Astrocyte of the spinal cord (primary cell): ENCODE data around the gene LPP.
A peak's percentile ranks its signal among the peaks of the same experiment; 100 is the strongest.

Experiments
- DNase-seq: peaks from one replicate; pipeline ENCODE4 v3.0.0; 2011; ENCODE audit warnings: low read depth, low spot score
- H3K4me3 ChIP-seq: 2 replicates; pipeline ENCODE4 v1.5.1; 2011; ENCODE audit warnings: low read depth, mild to moderate bottlenecking, low read length, moderate library complexity
- in situ Hi-C: cut with HindIII; loops from 2 replicates; pipeline ENCODE4 v1.10.0; 2017; ENCODE audit warnings: low sequenced_read_pairs
- TF ChIP-seq, protein P1 (sequence below): IDR thresholded peaks from 2 replicates; pipeline ENCODE4 v1.5.1; 2012; ENCODE audit warnings: low read depth, mild to moderate bottlenecking, low read length, inconsistent platforms

Gene LPP

DNA sequence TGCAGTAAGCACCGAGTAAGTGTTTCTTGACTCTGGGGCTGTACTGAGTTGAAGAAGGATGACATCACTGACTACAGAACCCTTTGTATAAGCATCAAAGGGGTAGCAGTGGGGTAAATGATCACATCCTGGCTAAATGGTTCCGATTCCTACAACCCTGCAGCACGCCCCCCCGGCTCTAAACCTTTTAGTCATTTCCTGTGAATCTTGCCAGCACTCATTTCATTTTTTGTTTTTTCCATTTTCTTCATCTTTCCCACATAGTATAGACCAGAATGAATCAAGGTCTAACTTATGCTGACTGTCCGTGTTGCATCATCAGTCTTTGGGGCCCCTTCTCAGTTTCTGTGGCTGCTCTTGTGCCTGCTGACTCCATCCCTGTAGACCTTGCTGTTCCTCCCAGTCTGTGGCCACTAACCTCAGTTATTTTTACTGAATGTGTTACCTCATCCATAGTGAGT, 634.7 kb downstream of the LPP start:
- in situ Hi-C loops, result no loop called here
- TF ChIP-seq, protein P1, sequence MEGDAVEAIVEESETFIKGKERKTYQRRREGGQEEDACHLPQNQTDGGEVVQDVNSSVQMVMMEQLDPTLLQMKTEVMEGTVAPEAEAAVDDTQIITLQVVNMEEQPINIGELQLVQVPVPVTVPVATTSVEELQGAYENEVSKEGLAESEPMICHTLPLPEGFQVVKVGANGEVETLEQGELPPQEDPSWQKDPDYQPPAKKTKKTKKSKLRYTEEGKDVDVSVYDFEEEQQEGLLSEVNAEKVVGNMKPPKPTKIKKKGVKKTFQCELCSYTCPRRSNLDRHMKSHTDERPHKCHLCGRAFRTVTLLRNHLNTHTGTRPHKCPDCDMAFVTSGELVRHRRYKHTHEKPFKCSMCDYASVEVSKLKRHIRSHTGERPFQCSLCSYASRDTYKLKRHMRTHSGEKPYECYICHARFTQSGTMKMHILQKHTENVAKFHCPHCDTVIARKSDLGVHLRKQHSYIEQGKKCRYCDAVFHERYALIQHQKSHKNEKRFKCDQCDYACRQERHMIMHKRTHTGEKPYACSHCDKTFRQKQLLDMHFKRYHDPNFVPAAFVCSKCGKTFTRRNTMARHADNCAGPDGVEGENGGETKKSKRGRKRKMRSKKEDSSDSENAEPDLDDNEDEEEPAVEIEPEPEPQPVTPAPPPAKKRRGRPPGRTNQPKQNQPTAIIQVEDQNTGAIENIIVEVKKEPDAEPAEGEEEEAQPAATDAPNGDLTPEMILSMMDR, result no peak
- peak; percentile 98 for DNase-seq
- no peak overlapping the region for H3K4me3 ChIP-seq

DNA sequence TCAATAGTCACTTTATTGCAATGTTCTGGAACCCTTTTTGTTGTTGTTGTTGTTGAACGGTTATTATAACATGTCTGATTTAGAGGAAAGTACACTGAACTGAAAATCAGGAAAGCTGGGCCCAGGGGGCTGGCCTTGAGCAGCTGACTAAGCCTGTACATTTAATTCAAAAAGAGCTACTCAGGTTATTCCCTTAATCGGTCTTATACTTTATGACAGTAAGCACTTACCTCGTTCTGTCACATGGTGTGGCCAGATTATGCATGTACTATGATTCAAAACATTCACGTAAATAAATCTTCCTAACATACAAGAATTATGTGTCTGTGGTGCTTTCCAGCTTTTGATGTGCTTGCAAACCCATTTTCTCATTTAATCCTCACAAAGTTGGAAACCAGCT, 635.3 kb downstream of the LPP start:
- in situ Hi-C loops, result no loop called here
- DNase-seq, result no peak

DNA sequence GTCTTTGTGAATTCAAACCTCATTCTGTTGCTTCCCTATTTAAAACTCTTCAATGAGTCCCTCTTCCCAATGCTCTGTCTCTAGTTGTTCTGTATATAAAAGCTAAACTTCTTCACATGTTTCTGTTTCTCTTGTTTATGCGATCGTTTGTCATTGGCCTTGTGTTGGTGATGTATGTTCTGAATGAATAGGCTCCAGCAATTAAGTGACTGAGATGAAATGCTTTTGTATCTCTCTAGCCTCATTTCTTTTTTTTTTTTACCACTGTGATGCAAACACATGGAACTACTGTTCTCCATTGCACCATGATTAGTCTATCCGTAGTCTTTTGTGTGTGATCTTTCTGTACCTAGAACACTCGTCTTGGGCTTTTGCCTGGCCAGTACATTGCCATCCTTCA, 637.4 kb downstream of the LPP start:
- DNase-seq, result no peak
- no peak overlapping the region for H3K4me3 ChIP-seq
- TF ChIP-seq, protein P1, result no peak
- in situ Hi-C loops, result no loop called here

More for the DNA sequence above, 635.3 kb downstream of the LPP start:
- TF ChIP-seq, protein P1, result no peak
- no peak overlapping the region for H3K4me3 ChIP-seq

DNA sequence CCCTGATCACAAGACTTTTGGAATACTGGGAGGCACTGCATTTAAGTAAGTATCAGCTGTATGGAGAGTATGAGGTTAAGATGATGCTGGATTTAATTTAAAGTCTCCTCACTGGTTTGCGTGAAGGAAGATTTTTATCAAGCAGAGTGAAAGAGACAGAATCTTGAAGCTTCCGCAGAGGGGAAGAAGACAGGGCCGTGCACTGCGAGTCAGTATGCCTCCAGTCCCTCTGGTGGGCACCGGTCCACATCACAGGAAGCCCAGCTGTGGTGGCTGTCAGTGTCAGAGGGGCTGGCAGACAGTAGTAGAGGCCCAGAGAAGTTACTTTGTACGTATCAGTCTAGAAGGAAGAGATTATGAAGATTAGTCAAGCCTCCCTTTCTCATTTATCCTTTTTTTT, 638.8 kb downstream of the LPP start:
- peak; percentile 41 for DNase-seq

DNA sequence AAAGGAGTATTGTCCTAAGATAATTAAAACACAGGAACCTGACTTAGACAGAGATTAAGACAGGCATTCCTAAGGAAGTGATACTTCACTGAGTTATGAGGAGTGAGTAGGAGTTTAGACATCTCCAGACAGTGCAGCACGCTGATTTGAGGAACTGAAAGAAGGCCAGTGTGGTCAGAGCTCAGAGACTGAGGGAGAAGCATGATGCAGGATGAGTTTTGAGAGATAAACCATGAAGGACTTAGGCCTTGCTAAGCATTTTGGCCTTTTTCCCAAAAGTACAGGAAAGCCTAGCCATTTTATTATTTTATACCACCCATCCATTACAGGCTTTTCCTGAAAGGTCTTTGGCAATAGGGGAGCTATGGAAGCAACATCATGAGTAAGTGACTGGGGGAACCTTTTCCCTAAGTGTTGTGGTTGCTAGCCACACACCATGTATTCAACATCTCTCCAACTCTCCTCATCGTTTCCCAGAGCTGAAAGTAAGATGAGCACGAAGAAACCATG, 642.2 kb downstream of the LPP start:
- in situ Hi-C loops, result no loop called here
- TF ChIP-seq, protein P1, result no peak
- no peak overlapping the region for H3K4me3 ChIP-seq
- DNase-seq, result peak; percentile 92

More for the DNA sequence above, 638.8 kb downstream of the LPP start:
- TF ChIP-seq, protein P1, result peak; percentile 49
- no peak overlapping the region for H3K4me3 ChIP-seq
- in situ Hi-C loops, result no loop called here

DNA sequence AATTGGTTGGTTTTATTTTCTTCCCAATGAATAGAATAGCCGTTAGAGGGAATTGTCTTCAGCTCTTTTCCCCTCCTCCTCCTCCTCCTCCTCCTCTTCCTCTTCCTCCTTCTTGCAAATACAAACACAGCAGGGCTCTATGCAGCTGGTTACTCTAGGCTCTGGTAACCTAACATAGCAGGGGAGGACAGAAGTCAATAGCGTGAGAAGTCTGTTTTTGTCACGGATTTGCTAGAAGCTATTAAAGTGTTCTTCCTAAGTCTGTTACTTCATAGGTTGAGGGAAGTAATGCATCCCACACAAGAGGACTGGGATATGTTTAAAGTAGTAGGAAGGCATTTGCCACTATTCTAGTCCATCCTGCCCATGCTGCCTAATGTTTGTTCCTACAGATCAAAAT, 643.1 kb downstream of the LPP start:
- in situ Hi-C loops, result no loop called here
- H3K4me3 ChIP-seq, result no peak overlapping the region
- TF ChIP-seq, protein P1, result no peak
- DNase-seq, result no peak

DNA sequence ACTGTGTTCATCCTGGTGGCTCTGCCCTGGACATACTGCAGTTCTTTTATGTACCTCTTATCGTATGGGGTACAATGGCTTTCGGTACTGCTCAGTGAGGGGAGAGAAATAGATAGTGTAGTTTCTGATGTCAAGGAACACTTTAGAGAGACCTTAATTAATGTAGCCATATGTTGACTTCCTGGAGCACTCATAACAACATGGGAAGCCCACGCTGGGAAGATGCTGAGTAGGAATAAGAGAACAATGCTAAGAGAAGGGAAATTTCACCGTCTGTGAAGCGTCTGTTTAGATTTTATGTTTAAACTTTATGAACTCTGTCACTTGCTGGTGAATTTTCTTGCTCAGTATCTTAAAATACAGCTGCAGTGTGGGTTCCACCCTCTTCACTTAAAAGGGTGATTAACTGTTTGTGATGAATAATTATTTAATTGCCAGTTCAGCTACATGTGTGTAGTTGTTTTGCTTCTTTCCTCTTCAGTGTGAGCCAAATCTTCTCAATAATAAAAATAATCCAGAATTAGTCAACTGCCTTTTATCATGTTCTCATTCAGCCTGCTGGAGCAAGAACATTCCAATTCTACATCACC, 644.7 kb downstream of the LPP start:
- TF ChIP-seq, protein P1, result no peak
- in situ Hi-C loops, result no loop called here
- H3K4me3 ChIP-seq, result no peak overlapping the region
- no peak for DNase-seq
